Nasal cavity respiratory epithelium epithelial cell of viscerocranial mucosa (primary cell): ENCODE results near the gene MFN1. TPM values are rescaled to one million over a fixed set of nuclear protein-coding genes. Genes with fewer than 3 reads are reported as not detected.

Experiments
- total RNA-seq: library from RNA; depleted of rRNA; stranded (reverse); fragments of >200 nt; gene quantifications from 2 replicates; pipeline ENCODE4 v1.2.3, GENCODE V29; 2014

Gene MFN1
- 64.6 and 68.7 TPM in 2 replicates for total RNA-seq

GRCh38 chr3:179347345-179348194 lies at the start of gene MFN1:
MFN1 (plus strand) TSS chr3:179347709; CDS start chr3:179348852, 1,143 bp downstream.

GRCh38 chr3:179322286-179323196 lies 25.0 kb upstream of the MFN1 start, which contains the start of gene ZNF639:
ZNF639 (plus strand) TSS chr3:179323031; CDS start chr3:179328294, 5,263 bp downstream.

Other genes with a start within 250 kb of the MFN1 start
- 18.5 and 28.9 TPM in 2 replicates for gene PIK3CA, start 199.4 kb upstream of the MFN1 start, total RNA-seq
- gene KCNMB3, start 96.6 kb upstream of the MFN1 start, total RNA-seq: 0.34 and 1.1 TPM in 2 replicates
- gene ZNF639, start 24.7 kb upstream of the MFN1 start, total RNA-seq: 52.0 and 62.2 TPM in 2 replicates
- 19.9 and 20.8 TPM in 2 replicates for gene GNB4, start 103.8 kb downstream of the MFN1 start, total RNA-seq
- gene ACTL6A, start 215.2 kb downstream of the MFN1 start, total RNA-seq: 81.7 and 139 TPM in 2 replicates